Glomerular visceral epithelial cell (primary cell): ENCODE results near the gene AMOTL2.

Experiments
- DNase-seq: peaks from one replicate; pipeline ENCODE4 v3.0.0-alpha.2; 2016; ENCODE audit errors: extremely low spot score

AMOTL2 gene

GRCh38 chr3:134353171-134353825 is 20.9 kb downstream of the AMOTL2 start:
- DNase-seq: no peak

GRCh38 chr3:134352031-134352671 is 22.1 kb downstream of the AMOTL2 start:
- no peak for DNase-seq

GRCh38 chr3:134351427-134351826 is 22.8 kb downstream of the AMOTL2 start:
- DNase-seq: no peak

- DNase-seq: no peak
Observed at GRCh38 chr3:134350861-134351311, 23.4 kb downstream of the AMOTL2 start.

- DNase-seq: no peak
Observed at GRCh38 chr3:134350266-134350665, 24.0 kb downstream of the AMOTL2 start.

- DNase-seq: no peak
Observed at GRCh38 chr3:134348524-134348923, 25.7 kb downstream of the AMOTL2 start.

- no peak for DNase-seq
Observed at GRCh38 chr3:134347551-134347950, 26.7 kb downstream of the AMOTL2 start.

- no peak for DNase-seq
Observed at GRCh38 chr3:134346744-134347143, 27.5 kb downstream of the AMOTL2 start.

GRCh38 chr3:134345202-134345601 is 29.0 kb downstream of the AMOTL2 start:
- DNase-seq: no peak

GRCh38 chr3:134344560-134344959 is 29.7 kb downstream of the AMOTL2 start:
- DNase-seq: no peak

- DNase-seq: no peak
Observed at GRCh38 chr3:134342259-134342658, 32.0 kb downstream of the AMOTL2 start.

- DNase-seq: no peak
Observed at GRCh38 chr3:134341389-134341788, 32.9 kb downstream of the AMOTL2 start.

- no peak for DNase-seq
Observed at GRCh38 chr3:134340982-134341365, 33.3 kb downstream of the AMOTL2 start.

GRCh38 chr3:134340362-134340981 is 33.8 kb downstream of the AMOTL2 start:
- DNase-seq: no peak

- no peak for DNase-seq
Observed at GRCh38 chr3:134339913-134340312, 34.3 kb downstream of the AMOTL2 start.

GRCh38 chr3:134339331-134339730 is 34.9 kb downstream of the AMOTL2 start:
- DNase-seq: no peak

GRCh38 chr3:134338516-134339261 is 35.6 kb downstream of the AMOTL2 start:
- DNase-seq: no peak

GRCh38 chr3:134338201-134338512 is 36.1 kb downstream of the AMOTL2 start:
- no peak for DNase-seq

GRCh38 chr3:134337511-134338200 is 36.6 kb downstream of the AMOTL2 start:
- no peak for DNase-seq

GRCh38 chr3:134337071-134337482 is 37.2 kb downstream of the AMOTL2 start:
- no peak for DNase-seq

GRCh38 chr3:134336587-134336986 is 37.7 kb downstream of the AMOTL2 start:
- peak; percentile 75 for DNase-seq

- no peak for DNase-seq
Observed at GRCh38 chr3:134334901-134335280, 39.4 kb downstream of the AMOTL2 start.
